Pancreas (tissue), 10 donors: ENCODE results near the gene CAMK2N2. TPM values are rescaled to one million over a fixed set of nuclear protein-coding genes. Genes with fewer than 3 reads are reported as not detected.

ENCODE experiments used
- ATAC-seq, 4 donors: fragments of 200-7000 bp; cut with Tn5 transposase; one replicate each; pipeline versions ENCODE4 v1.8.0 to v1.9.1; 2020; ENCODE audit warnings: mild to moderate bottlenecking in 4 of 4, moderate library complexity in 4 of 4
- DNase-seq, 6 donors: peaks; one replicate each; pipeline ENCODE4 v3.0.0-alpha.2; 2020
- FAIRE-seq: peaks from 2 replicates; lab custom pipeline; 2012; peaks lifted over from hg19 to GRCh38; lab: Jason Lieb, UNC
- H3K27ac ChIP-seq, 4 donors: fragments of 200-600 bp; sonication (generic); 1 replicate in 3 of 4; 2 replicates in 1 of 4; pipeline versions ENCODE4 v1.5.0 to v1.8.0; 2020
- H3K27me3 ChIP-seq, 4 donors: fragments of 200-600 bp; one replicate each; pipeline ENCODE4 v1.8.0; 2021
- H3K36me3 ChIP-seq, 3 donors: fragments of 200-600 bp; sonication (generic) in 1 of 3; one replicate each; pipeline versions ENCODE4 v1.5.0 to v1.8.0; 2020 to 2021
- H3K4me1 ChIP-seq, 3 donors: fragments of 200-600 bp; one replicate each; pipeline ENCODE4 v1.8.0; 2021
- H3K4me3 ChIP-seq, 4 donors: fragments of 200-600 bp; sonication (generic) in 2 of 4; one replicate each; pipeline versions ENCODE4 v1.5.0 to v1.8.0; 2020 to 2021
- H3K9me3 ChIP-seq, 4 donors: fragments of 200-600 bp; one replicate each; pipeline ENCODE4 v1.8.0; 2021
- CTCF ChIP-seq, 4 donors: fragments of 200-600 bp; sonication (generic) in 3 of 4; IDR thresholded peaks; one replicate each; pipeline versions ENCODE4 v1.5.0 to v1.8.0; 2021; ENCODE audit warnings: antibody characterized with exemption in 4 of 4
- WGBS, 2 donors: extraction: QIAGEN DNeasy Blood & Tissue Kit; methylation state at CpG; one replicate each; pipeline ENCODE4 v1.1.7; 2013; 5-methylcytosine and 5-hydroxymethylcytosine counted together
- intact Hi-C, 3 donors: fragments of 100-400 bp; cut with DNase I; formaldehyde crosslinking; loops; one replicate each; pipeline versions ENCODE4 v1.11.1 to v1.14.2; 2022
- polyA plus RNA-seq, 2 donors: library from polyadenylated mRNA; stranded (reverse); fragments of 200-250 nt; gene quantifications; one replicate each; pipeline ENCODE4 v1.2.3, GENCODE V29; 2013
- total RNA-seq, 6 donors: library from RNA; stranded (reverse); fragmentation: NEBNext Ultra II Directional in 4 of 6; extraction: Animal tissue kit (Norgen Biotek cat#: 25700) in 4 of 6; gene quantifications; one replicate each; pipeline versions ENCODE4 v1.2.1 to v1.2.4, GENCODE V29; 2021 to 2023
- donor health status: healthy with polysubstance abuse.
- donor health status: DM: no; HTN: no; CAD: no; lungs with moderate emphysema.
- donor health status: DM: no; HTN: no; CAD: no.
- donor health status: control.
- donor health status: control.
- donor health status: Bipolar disorder and iron deficiency.
- donor health status: DM: yes; HTN: yes; CAD: no.
- donor health status: DM: no; HTN: no; CAD: no.
- donor health status: DM: no; HTN: no; CAD: no.
- donor health status: DM: yes; HTN: yes; CAD: no.

Gene CAMK2N2
- total and polyA plus RNA-seq, 8 donors = 7.5 to 33.7 (median 15.7) TPM

- no peak overlapping the region for H3K4me3 ChIP-seq
- no peak overlapping the region for H3K27ac ChIP-seq
- DNase-seq (peak in 4 of 6 donors; percentile 59 to 77 (median 70)), ATAC-seq (peak; percentile 32 to 85 (median 72)), FAIRE-seq (no peak)
- intact Hi-C loops = no loop called here
- peaks cover 0 to 4% (median 0%) of the 10 kb centered on the region in 3 donors for H3K4me1 ChIP-seq
- no peaks in the 10 kb centered on the region for H3K36me3 ChIP-seq
- WGBS, 2 donors = 10 to 12% methylated on average over 10 of the region's 10 CpGs
- no peaks in the 10 kb centered on the region for H3K27me3 ChIP-seq
- TF ChIP-seq CTCF (IDR thresholded peaks at IDR 0.05) = peak; percentile 32 to 53 (median 46)
- H3K9me3 ChIP-seq = no peaks in the 10 kb centered on the region
These were observed 28.1 kb upstream of the CAMK2N2 start for GRCh38 chr3:184289426-184289938.

- peak in 2 of 4 donors; percentile 19 to 22 for TF ChIP-seq CTCF (IDR thresholded peaks at IDR 0.05)
- Histone ChIP-seq H3K9me3 (no peaks in the 10 kb centered on the region), H3K36me3 (no peaks in the 10 kb centered on the region), H3K4me1 (peaks cover 0 to 2% (median 0%) of the 10 kb centered on the region in 3 donors), H3K4me3 (no peak overlapping the region), H3K27me3 (no peaks in the 10 kb centered on the region), H3K27ac (no peak overlapping the region)
- intact Hi-C loops = no loop called here
- FAIRE-seq (no peak), ATAC-seq (peak; percentile 93 to 96 (median 94)), DNase-seq (peak in 4 of 6 donors; percentile 72 to 88 (median 81))
- WGBS, 2 donors = 25% methylated on average over 4 of the region's 4 CpGs
These were observed 23.3 kb upstream of the CAMK2N2 start for GRCh38 chr3:184284696-184285095.

- H3K36me3 ChIP-seq = no peaks in the 10 kb centered on the region
- H3K4me3 ChIP-seq = no peak overlapping the region
- no peaks in the 10 kb centered on the region for H3K9me3 ChIP-seq
- intact Hi-C loops = no loop called here
- ATAC-seq (no peak), FAIRE-seq (no peak), DNase-seq (no peak)
- no peak for TF ChIP-seq CTCF (IDR thresholded peaks at IDR 0.05)
- no peak overlapping the region for H3K27ac ChIP-seq
- no peaks in the 10 kb centered on the region for H3K4me1 ChIP-seq
- WGBS, 2 donors = 85 to 89% methylated on average over 8 of the region's 8 CpGs
- H3K27me3 ChIP-seq = no peaks in the 10 kb centered on the region
These were observed 22.3 kb upstream of the CAMK2N2 start for GRCh38 chr3:184283681-184284080.

GRCh38 chr3:184282941-184283340 lies 21.6 kb upstream of the CAMK2N2 start:
- Histone ChIP-seq H3K36me3 (no peaks in the 10 kb centered on the region), H3K27me3 (no peaks in the 10 kb centered on the region), H3K9me3 (no peaks in the 10 kb centered on the region), H3K4me1 (no peaks in the 10 kb centered on the region), H3K27ac (no peak overlapping the region), H3K4me3 (no peak overlapping the region)
- no peak for DNase-seq
- no peak for FAIRE-seq
- WGBS, 2 donors = 83 to 86% methylated on average over 4 of the region's 4 CpGs
- ATAC-seq = no peak
- intact Hi-C loops = no loop called here
- TF ChIP-seq CTCF (IDR thresholded peaks at IDR 0.05) = no peak

GRCh38 chr3:184277366-184277765 lies 16.0 kb upstream of the CAMK2N2 start:
- Histone ChIP-seq H3K4me3 (no peak overlapping the region), H3K9me3 (no peaks in the 10 kb centered on the region), H3K4me1 (no peaks in the 10 kb centered on the region), H3K36me3 (no peaks in the 10 kb centered on the region), H3K27me3 (no peaks in the 10 kb centered on the region), H3K27ac (no peak overlapping the region)
- intact Hi-C loops = no loop called here
- no peak for FAIRE-seq
- DNase-seq = no peak
- peak in 1 of 4 donors; percentile 15 for ATAC-seq
- no peak for TF ChIP-seq CTCF (IDR thresholded peaks at IDR 0.05)
- WGBS, 2 donors = 92% methylated on average over 6 of the region's 6 CpGs
